Hepatocyte (in vitro differentiated cells): Measurements from ENCODE around the gene SAMD15.

ENCODE experiments used
- CTCF ChIP-seq: fragments of 200-600 bp; sonication (generic); IDR thresholded peaks from 2 replicates; pipeline ENCODE4 v1.5.1; 2016; ENCODE audit warnings: antibody characterized with exemption, mild to moderate bottlenecking; ENCODE audit not compliant: poor library complexity
- EZH2phosphoT487 ChIP-seq: fragments of 200-600 bp; sonication (generic); IDR thresholded peaks from one replicate; pipeline ENCODE4 v1.6.1; 2018; ENCODE audit warnings: antibody characterized with exemption, mild to moderate bottlenecking, low read depth, moderate library complexity; ENCODE audit not compliant: unreplicated experiment, severe bottlenecking

- TF ChIP-seq EZH2phosphoT487 (no peak), CTCF (no peak)
These were observed 33.5 kb upstream of the SAMD15 start for GRCh38 chr14:77343662-77344061.
